NK-92 (cell line): ENCODE results near the gene FAM222A.

ENCODE experiments used
- DNase-seq: peaks from one replicate; lab custom pipeline; 2025; ENCODE audit not compliant: unreplicated experiment; lab: John Stamatoyannopoulos, UW

The FAM222A gene

DNA sequence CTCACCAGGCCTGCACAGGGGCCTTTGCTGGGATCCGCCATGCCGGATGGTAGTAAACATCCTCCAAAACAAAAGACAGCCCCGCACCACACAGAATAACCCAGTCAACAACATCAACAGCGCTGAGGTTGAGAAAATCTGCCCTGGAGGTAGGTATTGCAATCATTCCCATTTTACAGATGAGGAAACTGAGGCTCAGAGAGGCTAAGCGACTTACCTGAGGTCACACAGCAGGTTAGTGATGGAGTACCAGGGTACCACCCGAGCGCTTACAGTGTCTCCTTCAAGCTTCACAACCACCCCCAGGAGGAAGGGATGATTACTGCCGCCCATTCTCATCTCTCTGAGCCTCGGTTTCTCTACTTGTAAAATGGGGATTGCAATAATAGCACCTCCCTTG lies 104.6 kb downstream of the FAM222A start:
- no peak for DNase-seq

DNA sequence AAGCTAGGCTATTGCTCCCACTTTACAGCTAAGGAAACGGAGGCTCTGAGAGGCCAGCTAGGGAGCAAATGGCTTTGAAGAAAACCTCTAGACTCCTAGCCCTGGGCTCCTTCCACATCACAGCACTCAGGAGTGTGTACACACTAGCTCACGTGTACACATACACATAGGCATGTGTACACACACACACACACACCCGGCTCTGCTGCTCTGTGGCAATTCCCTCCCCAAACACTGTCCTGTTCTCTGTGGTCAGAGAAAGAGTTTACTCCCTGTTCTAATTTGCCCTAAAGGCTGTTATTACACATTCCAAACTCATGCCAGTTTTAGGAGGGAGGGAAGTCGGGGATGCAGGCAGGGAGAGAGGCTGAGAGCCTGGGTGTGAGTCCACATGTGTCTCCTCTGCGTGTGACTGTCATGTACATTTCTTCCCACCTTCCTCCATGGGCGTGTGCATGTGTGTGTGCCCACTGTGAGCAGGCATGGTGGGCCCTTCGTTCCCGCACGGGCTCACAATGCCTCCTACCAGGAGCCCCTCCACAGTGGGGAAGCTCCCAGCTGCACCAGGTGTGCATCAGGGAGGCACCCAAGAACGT lies 105.4 kb downstream of the FAM222A start:
- no peak for DNase-seq
